HG02610 (cell line): ENCODE measurements around the gene HSD11B1.
A peak's percentile ranks its signal among the peaks of the same experiment; 100 is the strongest.

Source experiments
- ATAC-seq: cut with Tn5 transposase; IDR thresholded peaks from one replicate; pipeline ENCODE4 v1.9.1; 2021; ENCODE audit warnings: mild to moderate bottlenecking, moderate library complexity; ENCODE audit not compliant: unreplicated experiment

The HSD11B1 gene

DNA sequence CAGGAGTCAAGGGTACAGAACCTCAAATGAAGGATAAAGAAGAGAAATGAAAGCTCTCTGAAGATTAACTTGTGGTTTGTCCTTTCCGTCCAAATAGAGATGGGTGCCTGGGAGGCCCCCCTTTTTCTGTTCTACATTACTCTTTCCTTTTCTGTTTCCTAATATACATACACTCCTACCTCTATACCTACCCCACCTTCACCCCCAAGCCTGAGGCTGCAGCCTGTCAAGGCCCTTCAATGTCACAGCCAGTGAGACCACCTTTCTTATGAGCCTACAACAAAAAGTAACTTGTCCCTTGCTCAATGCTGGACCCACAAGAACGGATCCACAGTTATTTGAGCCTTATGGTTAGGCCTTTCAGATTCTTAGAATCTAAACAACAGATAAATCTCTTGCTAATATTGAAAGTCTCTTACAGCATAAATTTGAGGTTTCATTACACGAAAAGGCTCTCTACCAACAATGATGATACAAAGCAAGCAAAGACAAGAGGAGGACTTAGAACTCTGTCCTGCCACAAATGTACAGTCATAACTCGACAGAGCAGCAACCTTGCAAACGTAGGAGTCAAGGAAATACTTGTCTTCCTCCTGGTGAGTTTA lies 47.1 kb downstream of the HSD11B1 start:
- ATAC-seq, result peak; percentile 65

GRCh38 chr1:209752890-209753289 lies 48.2 kb downstream of the HSD11B1 start:
- ATAC-seq, result no peak

GRCh38 chr1:209755256-209755655 lies 50.6 kb downstream of the HSD11B1 start:
- ATAC-seq, result no peak

DNA sequence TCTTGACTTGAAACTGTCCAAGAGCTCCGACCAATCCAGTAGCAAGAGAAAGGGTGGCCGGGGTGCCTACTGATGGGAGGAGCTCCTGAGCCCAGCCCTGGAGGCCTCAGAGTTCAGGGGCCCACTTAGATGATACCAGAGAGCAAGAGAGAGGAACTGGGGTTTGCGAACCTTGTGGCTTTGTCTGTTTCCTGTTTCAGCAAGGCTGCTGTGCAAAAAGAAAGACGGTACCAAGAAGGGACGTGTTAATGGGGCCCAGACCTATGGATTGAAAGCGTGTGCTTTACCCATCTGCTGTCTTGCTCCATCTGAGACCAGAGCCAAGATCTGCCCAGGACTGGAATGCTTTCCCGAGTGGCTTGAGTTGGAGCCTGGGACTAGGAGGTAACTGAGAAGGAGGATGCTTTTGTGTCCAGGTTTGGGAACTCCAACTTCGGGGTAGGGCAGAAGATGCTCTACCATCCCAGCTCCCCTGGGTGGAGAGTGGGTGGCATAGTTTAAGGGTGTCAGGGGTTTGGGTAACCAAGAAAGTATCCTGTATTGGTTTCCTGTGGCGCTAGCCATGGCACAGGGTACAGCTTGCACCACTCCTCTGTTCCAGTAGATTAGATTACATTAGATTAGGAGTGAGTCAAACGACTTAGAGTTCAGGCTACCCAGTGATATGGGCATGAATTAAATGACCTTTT lies 51.4 kb downstream of the HSD11B1 start, which contains the start of gene TRAF3IP3:
TRAF3IP3 (plus strand) TSS at position 128 of the 689 bp plus-strand sequence. CDS start 3,987 bp downstream, outside the sequence.
- peak; percentile 68 for ATAC-seq

- peak; percentile 20 for ATAC-seq
Observed at GRCh38 chr1:209756615-209757445, 52.2 kb downstream of the HSD11B1 start.

GRCh38 chr1:209758400-209758799 lies 53.8 kb downstream of the HSD11B1 start:
- no peak for ATAC-seq

GRCh38 chr1:209759829-209760359 lies 55.2 kb downstream of the HSD11B1 start:
- no peak for ATAC-seq

- no peak for ATAC-seq
Observed at GRCh38 chr1:209761011-209761635, 56.5 kb downstream of the HSD11B1 start.

- ATAC-seq, result no peak
Observed at GRCh38 chr1:209766051-209766450, 61.4 kb downstream of the HSD11B1 start.

GRCh38 chr1:209767096-209767495 lies 62.5 kb downstream of the HSD11B1 start:
- ATAC-seq, result no peak

DNA sequence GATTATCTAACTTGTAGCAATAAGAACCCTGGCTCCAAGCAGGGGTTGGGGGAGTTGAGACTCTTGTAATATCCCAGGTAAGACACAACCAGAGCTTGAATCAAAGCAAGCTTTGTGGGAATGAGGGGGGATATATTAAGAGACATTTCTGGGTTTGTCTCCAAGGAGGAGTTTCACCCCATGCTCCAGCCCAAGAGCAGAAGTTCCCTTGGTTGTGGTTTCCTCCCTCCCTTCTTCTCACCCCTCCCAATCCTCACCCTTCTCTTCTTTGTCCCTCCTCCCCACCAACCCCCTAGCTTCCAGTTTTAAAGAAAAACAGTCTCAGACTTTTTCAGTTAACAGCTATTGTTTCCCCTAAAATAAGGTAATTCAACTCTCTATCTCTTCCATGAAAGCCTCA lies 63.1 kb downstream of the HSD11B1 start:
- no peak for ATAC-seq

- ATAC-seq, result peak; percentile 86
Observed at GRCh38 chr1:209768354-209768774, 63.7 kb downstream of the HSD11B1 start.

GRCh38 chr1:209769171-209769904 lies 64.7 kb downstream of the HSD11B1 start:
- ATAC-seq, result peak; percentile 73

GRCh38 chr1:209769971-209770370 lies 65.3 kb downstream of the HSD11B1 start:
- no peak for ATAC-seq

- no peak for ATAC-seq
Observed at GRCh38 chr1:209770636-209771415, 66.2 kb downstream of the HSD11B1 start.

DNA sequence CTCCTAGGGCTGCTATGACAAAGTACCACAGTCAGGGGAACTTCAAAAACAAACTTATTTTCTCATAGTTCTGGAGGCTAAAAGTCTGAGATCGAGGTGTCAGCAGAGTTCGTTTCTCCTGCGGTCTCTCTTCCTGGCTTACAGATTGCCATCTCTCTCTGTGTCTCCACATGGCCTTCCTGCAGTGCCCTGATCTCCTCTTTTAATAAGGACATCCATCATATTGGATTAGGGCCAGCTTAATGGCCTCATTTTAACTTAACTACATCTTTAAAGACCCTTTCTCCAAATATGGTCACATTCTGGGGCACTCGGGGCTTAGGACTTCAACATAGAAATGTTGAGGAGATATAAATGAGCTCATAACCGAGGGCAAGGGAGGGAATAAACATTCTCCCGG lies 67.5 kb downstream of the HSD11B1 start:
- no peak for ATAC-seq

DNA sequence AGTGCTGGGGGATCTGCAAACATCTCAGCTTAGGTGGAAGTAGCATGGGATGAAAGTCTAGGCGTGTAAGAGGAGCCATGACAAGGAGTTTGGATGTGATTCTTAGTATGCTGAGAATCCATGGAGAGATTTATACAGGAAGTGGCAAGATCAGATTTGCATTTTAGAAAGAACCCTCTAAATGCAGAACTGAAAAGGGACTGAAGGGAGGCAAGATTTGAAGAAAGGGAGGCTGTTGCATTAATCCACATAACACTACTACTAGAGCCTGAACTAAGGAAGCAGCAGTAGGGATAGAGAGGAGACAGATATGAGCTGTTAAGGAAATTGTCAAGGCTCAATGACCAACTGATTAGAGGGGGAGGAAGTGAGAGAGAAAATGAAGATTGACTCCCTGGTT lies 69.9 kb downstream of the HSD11B1 start:
- peak; percentile 59 for ATAC-seq

- ATAC-seq, result no peak
Observed at GRCh38 chr1:209775678-209776077, 71.0 kb downstream of the HSD11B1 start.

DNA sequence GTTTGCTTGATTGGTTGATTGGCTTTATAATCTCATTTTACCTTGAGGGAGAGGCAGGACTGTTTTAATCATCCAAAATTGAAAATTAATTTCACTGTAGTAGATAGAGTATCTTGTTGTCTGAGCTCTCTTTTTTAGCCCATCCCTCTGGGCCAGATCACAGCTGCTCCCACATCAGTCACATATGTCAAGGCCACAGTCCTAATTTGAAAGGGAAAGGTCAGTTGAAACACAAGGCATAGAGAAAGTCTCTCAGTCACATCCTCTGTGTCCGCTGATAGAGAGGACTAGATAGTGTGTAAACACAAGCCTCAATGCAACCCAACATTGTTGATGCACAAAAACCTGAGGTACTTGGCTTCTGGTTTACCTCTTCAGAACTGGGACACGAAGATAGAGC lies 72.9 kb downstream of the HSD11B1 start:
- ATAC-seq, result no peak
